Inflammatory macrophage treated with lipopolysaccharide for 1 hour (primary cell): ENCODE results near the gene NBEAL1.
"Not testable (repeated sequence)": the region's sequence is repeated elsewhere in the genome, so short reads cannot be mapped to it uniquely, and the experiment has no call there.

Experiments
- DNase-seq, 2 donors: peaks; one replicate each; pipeline ENCODE4 v3.0.0-alpha.2; 2020 to 2022

Gene NBEAL1

GRCh38 chr2:203040966-203041521, 26.4 kb downstream of the NBEAL1 start:
- no peak for DNase-seq

DNA sequence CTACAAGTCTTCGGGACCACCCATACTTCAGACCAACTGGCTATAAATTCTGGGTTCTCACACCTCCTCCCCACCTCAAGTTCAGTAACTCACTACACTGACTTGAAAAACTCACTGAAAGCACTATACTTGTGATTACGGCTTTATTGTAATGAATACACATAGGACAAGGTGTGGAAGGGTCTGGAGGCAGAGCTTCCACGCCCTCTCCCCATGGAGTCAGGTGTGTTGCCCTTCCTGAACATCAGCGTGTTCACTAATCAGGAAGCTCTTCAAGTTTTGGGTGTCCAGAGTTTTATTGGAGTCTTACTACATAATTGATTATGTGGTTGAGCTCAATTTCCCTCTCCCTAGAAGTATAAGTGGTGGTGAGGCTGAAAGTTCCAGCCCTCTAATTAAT, 27.5 kb downstream of the NBEAL1 start:
- DNase-seq, result no peak

DNA sequence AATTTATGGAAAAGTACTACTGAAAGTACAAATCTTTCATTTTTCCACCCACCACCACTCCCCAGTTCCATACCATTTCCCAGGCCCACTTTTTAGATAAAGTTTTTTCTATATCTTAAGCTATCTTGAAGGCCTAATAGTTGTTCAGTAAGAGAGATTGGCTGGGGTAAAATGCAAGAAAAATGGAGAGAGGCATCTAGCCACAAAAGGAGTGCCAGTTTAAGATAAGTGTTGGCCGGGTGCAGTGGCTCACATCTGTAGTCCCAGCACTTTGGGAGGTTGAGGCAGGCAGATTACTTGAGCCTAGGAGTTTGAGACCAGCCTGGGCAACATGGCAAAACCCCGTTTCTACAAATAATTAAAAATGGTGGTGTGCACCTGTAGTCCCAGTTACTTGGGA, 28.6 kb downstream of the NBEAL1 start:
- no peak for DNase-seq

- DNase-seq, result no peak
These were observed 31.2 kb downstream of the NBEAL1 start for GRCh38 chr2:203045867-203046266.

GRCh38 chr2:203052539-203052938, 37.9 kb downstream of the NBEAL1 start:
- DNase-seq, result no peak

- DNase-seq, result peak; percentile 61 to 69
These were observed 45.0 kb downstream of the NBEAL1 start for GRCh38 chr2:203059567-203060240.

- DNase-seq, result no peak
These were observed 46.7 kb downstream of the NBEAL1 start for GRCh38 chr2:203061346-203061745.

DNA sequence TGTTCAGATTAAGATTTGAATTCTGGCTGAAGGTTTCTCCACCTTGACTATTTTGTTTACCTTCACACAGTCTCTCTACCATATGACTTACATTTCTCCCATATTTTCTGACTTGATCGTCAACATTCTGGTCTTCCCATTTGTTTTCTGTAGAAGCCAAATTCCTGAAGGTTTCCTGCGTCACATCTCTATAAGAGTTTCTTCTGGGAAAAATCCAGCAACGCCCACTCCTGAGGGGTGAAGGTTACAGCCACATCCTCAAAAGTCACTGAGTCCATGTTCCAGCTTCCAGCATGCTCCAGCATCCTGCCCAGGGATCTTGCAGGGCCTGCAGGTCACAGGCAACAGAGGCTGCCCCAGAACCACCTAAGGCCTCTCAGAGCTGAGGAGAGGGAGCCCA, 47.5 kb downstream of the NBEAL1 start:
- no peak for DNase-seq

DNA sequence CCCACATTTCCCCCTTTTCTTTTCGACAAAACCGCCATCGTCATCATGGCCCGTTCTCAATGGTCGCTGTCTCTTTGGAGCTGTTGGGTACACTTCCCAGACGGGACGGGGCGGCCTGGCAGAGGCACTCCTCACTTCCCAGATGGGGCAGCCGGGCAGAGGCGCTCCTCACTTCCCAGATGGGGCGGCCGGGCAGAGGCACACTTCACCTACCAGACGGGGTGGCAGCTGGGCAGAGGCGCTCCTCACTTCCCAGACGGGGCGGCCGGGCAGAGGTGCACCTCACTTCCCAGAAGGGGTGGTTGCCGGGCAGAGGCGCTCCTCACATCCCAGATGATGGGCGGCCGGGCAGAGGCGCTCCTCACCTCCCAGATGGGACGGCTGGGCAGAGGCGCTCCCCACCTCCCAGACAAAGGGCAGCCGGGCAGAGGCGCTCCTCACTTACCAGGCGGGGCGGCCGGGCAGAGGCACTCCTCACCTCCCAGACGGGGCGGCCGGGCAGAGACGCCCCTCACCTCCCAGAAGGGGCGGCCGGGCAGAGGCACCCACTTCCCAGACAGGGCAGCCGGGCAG, 51.9 kb downstream of the NBEAL1 start:
- DNase-seq, result not testable (repeated sequence)

DNA sequence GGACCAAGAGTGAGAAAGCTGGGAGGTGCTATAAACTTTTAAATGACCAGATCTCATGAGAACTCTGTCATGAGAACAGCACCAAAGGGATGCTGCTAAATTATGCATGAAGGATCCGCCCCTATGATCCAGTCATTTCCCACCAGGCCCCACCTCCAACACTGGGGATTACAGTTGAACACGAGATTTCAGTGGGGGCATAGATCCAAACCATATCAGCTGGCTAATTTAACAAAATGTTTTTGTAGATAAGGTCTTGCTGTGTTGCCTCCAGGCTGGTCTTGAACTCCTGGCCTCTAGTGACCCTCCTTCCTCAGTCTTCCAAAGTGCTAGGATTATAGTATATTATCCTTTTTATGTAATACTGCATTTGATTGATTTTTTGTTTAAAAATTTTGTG, 56.0 kb downstream of the NBEAL1 start:
- DNase-seq, result no peak

DNA sequence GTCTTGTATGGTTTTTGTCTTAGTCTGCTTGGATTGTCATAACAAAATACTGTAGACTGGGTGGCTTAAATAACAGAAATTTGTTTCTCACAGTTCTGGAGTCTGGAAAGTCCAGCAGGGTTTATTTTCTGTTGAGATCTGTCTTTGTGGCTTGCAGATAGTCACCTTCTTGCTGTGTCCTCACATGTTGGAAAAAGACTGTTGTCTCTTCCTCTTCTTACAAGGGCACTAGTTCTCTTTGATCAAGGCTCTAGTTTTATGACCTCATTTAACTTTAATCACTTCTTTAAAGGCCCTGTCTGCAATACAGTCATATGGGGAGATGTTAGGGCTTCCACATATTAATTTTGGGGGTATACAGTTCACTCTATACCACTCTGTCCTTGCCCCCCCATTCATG, 56.5 kb downstream of the NBEAL1 start:
- DNase-seq, result peak in 1 of 2 donors; percentile 26

DNA sequence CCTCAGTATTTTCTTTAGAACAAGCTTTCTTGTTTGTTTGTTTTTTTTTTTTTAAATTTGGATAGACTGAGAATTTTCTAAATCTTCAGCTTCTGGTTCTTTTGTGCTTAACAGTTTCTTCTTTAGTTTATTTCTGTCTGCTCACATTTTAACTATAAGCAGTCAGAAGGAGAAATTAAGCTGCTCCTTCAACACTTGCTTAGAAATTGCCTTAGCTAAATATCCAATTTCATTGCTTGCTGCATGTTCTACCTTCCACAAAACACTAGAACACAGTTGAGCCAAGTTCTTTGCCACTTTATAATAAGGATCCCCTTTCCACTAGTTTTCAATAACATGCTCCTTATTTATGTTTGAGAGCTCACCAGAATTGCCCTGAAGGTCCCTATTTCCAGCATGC, 57.7 kb downstream of the NBEAL1 start:
- DNase-seq, result no peak

GRCh38 chr2:203077451-203077850, 62.8 kb downstream of the NBEAL1 start:
- no peak for DNase-seq

DNA sequence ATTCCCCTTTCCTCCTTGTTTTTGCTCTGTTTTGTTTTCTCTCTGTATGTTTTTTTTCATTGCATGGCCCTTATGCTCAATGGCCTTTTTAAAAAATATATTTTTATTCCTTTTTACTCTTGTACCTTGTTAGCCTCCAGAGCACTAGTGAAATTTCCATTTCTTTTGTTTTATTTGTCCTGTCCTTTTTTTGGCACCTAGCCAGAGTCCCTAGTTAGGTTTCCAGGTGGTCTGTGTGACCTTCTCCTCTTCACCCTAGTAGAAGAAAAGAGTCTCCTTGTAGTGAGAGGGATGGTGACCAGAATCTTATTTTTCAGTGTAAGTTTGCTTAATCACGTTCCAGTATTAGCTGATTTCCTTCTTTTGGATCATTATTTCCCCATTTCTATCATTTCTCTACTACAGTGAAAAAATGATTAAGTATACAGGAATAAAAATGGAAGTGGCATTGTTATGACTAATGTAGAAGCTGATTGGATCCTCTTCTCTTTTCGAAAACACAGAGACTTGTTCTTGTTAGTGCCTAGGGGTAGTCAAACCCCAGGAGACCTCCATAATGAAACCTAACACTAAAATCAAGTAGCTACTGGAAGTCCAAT, 65.9 kb downstream of the NBEAL1 start:
- peak; percentile 26 to 47 for DNase-seq

GRCh38 chr2:203083328-203083727, 68.7 kb downstream of the NBEAL1 start:
- no peak for DNase-seq

DNA sequence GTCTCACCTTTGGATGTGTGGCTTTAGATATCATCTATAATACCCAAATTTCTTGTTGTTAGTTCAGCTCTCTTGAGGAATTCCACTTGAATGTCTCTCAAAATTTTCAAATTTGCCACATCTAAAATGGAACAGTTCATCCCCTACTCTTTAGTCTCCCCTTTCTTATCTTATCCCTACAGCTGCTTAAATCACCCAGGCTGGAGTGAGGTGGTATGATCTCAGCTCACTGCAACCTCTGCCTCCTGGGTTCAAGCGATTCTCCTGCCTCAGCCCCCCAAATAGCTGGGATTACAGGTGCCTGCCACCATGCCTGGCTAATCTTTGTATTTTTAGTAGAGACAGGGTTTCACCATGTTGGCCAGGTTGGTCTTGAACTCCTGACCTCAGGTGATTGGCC, 71.7 kb downstream of the NBEAL1 start:
- not testable (repeated sequence) for DNase-seq

DNA sequence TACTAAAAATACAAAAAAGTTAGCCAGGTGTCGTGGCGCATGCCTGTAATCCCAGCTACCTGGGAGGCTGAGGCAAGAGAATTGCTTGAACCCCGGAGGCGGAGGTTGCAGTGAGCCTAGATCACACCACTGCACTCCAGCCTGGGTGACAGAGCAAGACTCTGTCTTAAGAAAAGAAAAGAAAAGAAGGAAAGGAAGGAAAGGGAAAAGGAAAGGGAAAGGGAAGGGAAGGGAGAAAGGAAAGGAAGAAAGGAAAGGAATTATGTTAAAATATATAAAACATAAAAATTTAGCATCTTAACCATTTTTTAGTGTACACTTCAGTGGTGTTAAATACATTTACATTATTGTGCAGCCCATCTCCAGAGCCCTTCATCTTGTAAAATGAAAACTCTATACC, 76.0 kb downstream of the NBEAL1 start:
- DNase-seq, result not testable (repeated sequence)

DNA sequence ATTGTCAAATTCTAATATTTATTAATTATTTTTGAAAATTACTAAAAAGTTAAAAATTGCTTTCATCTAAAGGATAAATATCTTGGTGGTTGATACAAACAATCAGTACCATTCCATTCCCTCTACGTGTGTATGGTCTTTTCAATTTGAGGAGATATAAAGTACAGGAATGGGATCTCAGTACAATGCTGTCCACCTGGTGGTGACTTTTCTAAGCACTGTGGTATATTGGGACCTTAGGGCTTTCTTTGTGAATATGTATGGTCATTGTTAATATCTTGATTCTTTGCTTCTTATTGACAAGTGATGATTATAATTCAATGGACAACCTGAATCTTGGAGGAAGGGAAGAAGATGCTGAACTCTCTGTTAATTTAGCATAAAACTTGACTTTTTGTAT, 83.1 kb downstream of the NBEAL1 start:
- no peak for DNase-seq

DNA sequence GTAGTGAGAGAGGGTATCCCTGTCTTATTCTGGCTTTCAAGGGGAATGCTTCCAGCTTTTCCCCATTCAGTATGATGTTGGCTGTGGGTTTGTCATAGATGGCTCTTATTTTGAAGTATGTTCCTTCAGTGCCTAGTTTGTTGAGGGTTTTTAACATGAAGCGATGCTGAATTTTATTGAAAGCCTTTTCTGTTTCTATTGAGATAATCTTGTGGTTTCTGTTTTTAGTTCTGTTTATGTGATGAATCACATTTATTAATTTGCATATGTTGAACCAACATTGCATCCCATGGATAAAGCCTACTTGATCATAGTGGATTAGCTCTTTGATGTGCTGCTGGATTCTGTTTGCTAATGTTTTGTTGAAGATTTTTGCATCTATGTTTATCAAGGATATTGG, 87.7 kb downstream of the NBEAL1 start:
- DNase-seq, result not testable (repeated sequence)

DNA sequence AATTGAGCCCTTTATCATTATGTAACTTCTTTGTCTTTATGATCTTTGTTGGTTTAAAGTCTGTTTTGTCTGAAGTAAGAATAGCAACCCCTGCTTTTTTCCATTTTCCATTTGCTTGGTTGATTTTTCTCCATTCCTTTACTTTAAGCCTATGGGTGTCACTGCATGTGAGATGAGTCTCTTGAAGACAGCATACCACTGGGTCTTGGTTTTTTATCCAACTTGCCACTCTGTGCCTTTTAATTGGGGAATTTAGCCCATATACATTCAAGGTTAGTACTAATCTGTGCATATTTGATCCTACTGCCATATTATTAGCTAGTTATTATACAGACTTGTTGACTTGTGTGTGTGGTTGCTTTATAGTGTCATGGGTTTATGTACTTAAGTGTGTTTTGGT, 89.6 kb downstream of the NBEAL1 start:
- DNase-seq, result no peak

GRCh38 chr2:203105996-203106395, 91.3 kb downstream of the NBEAL1 start:
- peak in 1 of 2 donors; percentile 8 for DNase-seq

GRCh38 chr2:203110496-203110895, 95.8 kb downstream of the NBEAL1 start:
- not testable (repeated sequence) for DNase-seq

DNA sequence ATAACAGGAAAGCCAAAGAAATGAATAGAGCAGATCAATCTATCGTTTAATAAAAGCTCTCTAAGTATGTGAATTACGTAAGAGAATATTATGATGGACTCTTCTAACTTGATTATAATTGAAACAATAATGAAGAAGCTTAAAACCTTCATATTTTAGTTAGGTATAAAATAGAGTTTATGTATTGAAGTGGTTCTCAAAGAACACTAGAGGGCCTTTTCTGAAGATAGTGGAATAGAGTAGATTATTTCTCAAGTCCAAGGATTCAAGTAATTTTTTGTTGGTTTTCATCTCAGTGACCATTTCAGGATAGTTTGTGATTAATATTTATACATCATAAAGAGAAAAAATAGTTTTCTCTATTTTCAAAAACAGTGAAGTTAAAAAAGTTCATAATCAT, 97.7 kb downstream of the NBEAL1 start:
- no peak for DNase-seq

GRCh38 chr2:203115201-203115700, 100.6 kb downstream of the NBEAL1 start:
- DNase-seq, result not testable (repeated sequence)
